C1 segment of cervical spinal cord (tissue), 14 donors: Measurements from ENCODE around the gene SMYD3.
A peak's percentile ranks its signal among the peaks of the same experiment; 100 is the strongest.

Experiments used
- DNase-seq, 14 donors: peaks; one replicate each; lab custom pipeline; 2025; lab: John Stamatoyannopoulos, UW

The SMYD3 gene

GRCh38 chr1:246417152-246417812 is 89.8 kb downstream of the SMYD3 start:
- peak in 1 of 14 donors; percentile 16 for DNase-seq

GRCh38 chr1:246416261-246416660 is 90.8 kb downstream of the SMYD3 start:
- peak in 1 of 14 donors; percentile 10 for DNase-seq

- DNase-seq = no peak
Measured at GRCh38 chr1:246415028-246415427, 92.1 kb downstream of the SMYD3 start.

- no peak for DNase-seq
Measured at GRCh38 chr1:246413430-246413829, 93.6 kb downstream of the SMYD3 start.

GRCh38 chr1:246404078-246404477 is 103.0 kb downstream of the SMYD3 start:
- DNase-seq = peak in 1 of 14 donors; percentile 69

- DNase-seq = no peak
Measured at GRCh38 chr1:246398126-246398813, 108.8 kb downstream of the SMYD3 start.

GRCh38 chr1:246397046-246397445 is 110.0 kb downstream of the SMYD3 start:
- DNase-seq = peak in 1 of 14 donors; percentile 51

- no peak for DNase-seq
Measured at GRCh38 chr1:246396322-246396721, 110.8 kb downstream of the SMYD3 start.

- no peak for DNase-seq
Measured at GRCh38 chr1:246394121-246394520, 113.0 kb downstream of the SMYD3 start.

- no peak for DNase-seq
Measured at GRCh38 chr1:246390855-246391254, 116.2 kb downstream of the SMYD3 start.

GRCh38 chr1:246384616-246385015 is 122.5 kb downstream of the SMYD3 start:
- DNase-seq = no peak

- DNase-seq = no peak
Measured at GRCh38 chr1:246383791-246384190, 123.3 kb downstream of the SMYD3 start.

GRCh38 chr1:246383239-246383589 is 123.9 kb downstream of the SMYD3 start:
- DNase-seq = no peak

GRCh38 chr1:246382589-246383238 is 124.4 kb downstream of the SMYD3 start:
- DNase-seq = no peak

- DNase-seq = no peak
Measured at GRCh38 chr1:246381452-246381851, 125.6 kb downstream of the SMYD3 start.

GRCh38 chr1:246377625-246378153 is 129.4 kb downstream of the SMYD3 start:
- no peak for DNase-seq

- no peak for DNase-seq
Measured at GRCh38 chr1:246373828-246374569, 133.1 kb downstream of the SMYD3 start.

GRCh38 chr1:246372559-246372958 is 134.5 kb downstream of the SMYD3 start:
- no peak for DNase-seq

- no peak for DNase-seq
Measured at GRCh38 chr1:246367041-246367440, 140.0 kb downstream of the SMYD3 start.

- peak in 1 of 14 donors; percentile 21 for DNase-seq
Measured at GRCh38 chr1:246365708-246366107, 141.4 kb downstream of the SMYD3 start.

GRCh38 chr1:246364415-246364941 is 142.6 kb downstream of the SMYD3 start:
- no peak for DNase-seq
